ENCODE results near the gene LNX1. TPM values are rescaled to one million over a fixed set of nuclear protein-coding genes. Genes with fewer than 3 reads are reported as not detected.

Gene LNX1
- total RNA-seq, 1 donor from 2014 or later, result 7.0 TPM

DNA sequence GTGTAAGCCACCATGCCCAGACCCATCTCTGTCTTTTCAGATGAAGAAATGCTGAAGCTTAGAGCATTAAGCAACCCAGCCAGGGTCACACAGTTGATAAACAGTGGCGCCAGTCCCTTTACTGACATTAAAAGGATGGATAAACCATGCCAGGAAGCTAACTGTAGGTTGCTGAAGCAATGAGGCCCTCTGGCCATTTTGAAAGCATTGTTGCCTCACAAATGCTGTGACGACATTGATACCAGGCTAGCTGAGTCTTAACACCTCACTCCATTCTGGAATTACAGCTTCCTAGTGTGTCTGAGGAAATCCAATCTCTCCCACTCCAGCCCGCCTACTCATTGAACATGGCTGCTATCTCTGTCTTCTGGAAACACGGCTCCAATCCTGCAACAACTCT, 89.7 kb downstream of the LNX1 start:
- no peak for DNase-seq (ENCODE audit: low spot score)
- no peak for ATAC-seq

DNA sequence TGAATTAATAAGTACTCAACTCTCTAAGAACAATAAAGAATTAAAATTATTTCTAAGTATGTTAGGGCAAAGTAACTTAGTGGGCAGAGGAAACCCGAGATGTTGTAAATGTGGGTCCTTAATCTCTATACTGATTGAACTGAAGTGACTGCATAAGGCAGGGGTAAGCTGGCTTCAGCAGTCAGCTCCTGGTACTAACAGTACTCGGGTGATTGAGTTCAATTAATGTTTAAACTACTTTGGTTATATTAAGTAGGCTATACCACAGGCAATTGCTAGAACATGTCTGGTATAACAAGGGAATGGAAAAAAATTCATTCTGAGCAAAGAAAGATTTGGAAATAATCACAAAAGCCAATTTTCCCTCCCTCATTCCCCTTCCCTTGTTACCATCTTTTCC, 90.7 kb downstream of the LNX1 start:
- peak; percentile 59 for ATAC-seq
- DNase-seq (ENCODE audit: low spot score), result no peak

DNA sequence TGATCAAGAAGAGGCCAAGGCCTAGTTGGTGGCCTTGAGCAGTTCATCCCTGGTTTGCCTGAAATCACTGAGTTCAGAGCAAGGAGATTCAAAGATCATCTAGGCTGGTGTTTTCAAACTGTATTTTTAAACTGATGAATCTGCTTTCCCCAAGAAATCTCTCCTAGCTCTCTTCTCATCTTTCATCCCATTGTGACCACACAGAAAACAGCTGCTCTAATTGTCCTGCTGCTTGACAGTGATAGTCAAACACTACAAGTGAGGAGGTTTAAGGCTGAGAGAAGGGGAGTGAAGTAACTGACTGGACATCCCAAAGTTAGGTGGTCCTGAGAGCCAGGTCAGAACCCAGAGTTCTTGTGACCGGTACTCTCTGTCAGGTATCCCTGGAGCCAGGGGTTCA, 91.5 kb downstream of the LNX1 start:
- ATAC-seq, result no peak
- no peak for DNase-seq (ENCODE audit: low spot score)

DNA sequence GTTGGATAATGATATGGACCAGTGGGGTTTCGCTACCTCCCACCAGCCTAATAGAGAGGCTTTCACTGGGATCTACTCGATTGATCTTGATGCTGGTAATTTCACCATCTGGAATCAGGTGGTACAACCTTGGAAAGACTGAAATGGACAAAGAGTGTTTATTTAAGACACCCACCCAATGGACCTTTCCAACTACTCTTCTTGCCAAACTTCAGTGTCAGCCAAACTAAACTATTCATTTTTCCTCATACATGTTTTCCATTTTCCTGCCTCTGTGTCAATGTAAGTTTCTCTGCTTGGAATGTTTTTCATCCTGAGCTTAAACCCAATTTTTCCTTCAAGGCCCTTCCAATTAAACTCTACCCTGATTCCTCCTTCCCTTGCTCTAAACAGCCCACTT, 92.6 kb downstream of the LNX1 start:
- no peak for DNase-seq (ENCODE audit: low spot score)
- ATAC-seq, result no peak

DNA sequence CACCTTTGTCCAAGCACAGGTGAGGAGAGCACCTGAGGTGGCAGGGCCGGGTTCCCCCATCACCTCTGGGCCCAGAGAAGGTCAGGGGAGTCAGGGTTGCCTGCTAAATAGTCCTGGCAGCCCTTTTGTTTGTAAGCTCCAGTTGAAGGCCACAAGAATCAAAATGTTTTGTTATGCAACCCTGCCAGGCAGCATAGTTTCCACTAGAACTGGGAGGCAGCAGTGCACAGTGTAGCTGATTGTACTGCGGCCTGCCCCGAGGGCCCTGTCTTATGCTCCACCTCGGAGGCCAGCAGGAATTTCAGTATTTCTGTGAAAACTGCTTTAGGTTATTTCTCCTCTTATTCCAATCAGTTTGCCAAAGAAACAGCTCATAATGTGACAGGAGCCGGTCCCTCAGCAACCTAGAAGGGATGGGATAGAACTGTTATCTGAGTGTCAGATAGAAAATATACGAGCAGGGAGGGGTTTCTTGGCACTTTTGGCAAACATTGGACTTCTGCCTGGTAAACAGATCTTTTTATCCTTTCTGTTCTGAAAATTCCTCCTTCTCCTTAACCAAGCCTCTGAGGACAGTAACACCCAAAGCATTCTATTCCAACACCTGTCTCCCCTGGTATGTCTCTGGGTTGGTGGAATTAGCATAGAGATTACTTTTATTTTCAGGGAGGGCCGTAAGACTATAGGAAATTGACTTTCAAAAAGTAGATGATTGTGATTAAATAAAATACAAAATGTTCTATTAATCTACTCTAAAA, 93.6 kb downstream of the LNX1 start:
- ATAC-seq (peak; percentile 93), DNase-seq (ENCODE audit: low spot score) (peak; percentile 51)

DNA sequence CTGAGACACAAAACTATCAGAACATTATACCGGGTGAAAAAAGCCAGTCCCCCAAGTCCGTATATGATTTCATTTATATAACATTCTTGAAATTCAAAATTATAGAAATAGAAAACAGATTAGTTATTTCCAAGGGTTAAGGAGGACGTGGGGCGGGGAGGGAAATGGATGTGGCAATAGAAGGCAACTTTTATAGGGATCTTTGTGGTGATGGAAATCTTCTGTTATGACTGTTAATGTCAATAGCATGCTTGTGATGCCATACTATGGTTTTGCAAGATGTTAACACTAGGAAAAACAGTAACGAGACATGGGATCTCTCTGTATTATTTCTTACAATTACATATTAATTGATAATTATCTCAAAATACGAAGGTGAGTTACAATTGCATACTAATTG, 96.4 kb downstream of the LNX1 start:
- ATAC-seq (no peak), DNase-seq (ENCODE audit: low spot score) (no peak)

DNA sequence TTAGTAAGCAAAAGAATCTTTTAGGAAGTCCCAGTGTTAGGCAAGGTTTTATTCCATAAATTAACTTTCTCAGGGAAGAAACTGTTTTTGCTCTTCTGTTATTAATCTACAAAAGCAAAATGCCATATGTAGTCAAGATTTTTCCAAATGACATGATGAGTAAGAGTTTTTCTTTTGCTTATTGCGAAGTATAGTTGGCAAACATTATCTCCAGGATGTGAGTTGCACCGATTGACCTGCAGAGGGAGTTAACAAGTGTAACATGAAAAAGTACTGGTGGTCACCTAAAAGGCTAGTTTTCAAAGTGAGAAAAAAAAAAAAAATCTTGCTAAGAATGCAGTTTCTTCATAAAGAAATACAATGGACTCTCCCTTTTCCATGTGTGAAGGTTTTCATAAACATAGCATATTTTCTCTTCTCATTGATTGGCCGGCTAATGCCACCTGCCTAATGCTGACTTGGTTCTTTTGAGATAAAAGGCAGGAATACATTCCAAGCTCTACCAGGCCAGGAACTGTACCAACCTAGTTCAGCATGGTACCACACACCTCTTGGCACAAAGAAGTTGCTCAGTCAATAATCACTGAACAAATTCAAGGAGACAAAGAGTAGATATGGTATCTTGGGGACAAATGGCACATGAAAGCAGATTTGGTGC, 100.2 kb downstream of the LNX1 start:
- no peak for DNase-seq (ENCODE audit: low spot score)
- ATAC-seq, result peak; percentile 93

DNA sequence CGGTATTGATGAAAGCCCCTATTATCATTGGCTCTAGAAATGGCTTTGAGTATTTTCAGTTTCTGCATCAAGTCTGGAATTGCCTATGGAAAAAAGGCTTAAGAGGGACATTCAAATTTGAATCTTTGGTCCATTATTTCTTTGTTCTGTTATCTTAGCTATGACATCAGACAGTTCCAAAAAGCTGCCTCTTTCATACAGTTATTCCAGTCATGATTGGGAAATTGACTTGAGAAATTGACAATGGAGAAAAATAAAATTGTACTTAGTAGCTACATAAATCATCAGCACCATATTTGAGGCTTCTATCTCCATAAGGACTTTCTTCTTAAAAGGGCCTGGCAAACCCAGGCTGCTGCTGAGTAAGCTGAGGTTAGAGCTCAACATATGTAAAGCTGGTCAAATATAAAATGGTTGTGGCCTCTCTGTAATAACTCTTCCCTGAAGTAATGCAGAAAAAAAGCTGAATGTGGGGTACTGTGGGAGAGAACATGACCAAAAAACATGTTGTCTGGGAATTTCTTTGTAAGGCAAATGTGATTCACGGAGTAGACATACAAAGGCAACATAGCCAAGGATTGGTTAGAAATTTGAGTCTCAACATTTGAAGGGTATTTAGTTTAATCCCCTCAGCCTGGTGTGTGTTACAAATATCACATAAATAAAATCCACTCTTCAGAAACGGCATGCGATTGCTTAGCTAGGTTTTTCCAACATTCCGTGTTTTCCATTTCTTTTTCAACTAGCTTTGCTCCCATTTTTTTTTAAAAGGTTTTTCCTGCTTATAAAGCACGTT, 100.9 kb downstream of the LNX1 start:
- ATAC-seq (no peak), DNase-seq (ENCODE audit: low spot score) (no peak)

DNA sequence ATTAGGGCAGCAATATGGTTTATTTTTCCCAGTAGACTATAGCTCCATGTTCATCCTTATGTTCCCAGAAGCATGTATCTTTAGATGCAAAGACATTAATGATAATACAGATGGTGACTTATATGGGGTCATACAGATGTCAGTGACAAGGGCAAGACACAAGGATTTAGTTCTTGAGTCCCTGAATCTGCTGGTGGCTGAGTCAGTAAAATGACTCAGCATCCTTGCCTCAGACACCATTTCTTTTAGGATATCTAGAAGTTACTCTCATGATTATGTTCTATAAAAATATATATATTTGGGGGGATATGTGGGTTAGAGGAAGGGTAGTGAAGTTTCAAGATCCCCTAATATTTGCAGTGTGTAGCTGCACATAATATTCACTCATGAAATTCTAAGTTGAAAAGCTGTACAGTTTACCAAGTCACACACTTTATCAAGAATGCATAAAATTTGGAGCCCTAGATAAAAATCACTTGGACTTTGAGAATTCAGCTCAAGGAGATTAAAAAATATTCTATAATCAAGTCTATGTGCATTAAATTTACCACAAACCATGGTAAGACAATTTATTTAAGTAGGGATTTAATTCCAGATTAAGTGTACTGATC, 101.9 kb downstream of the LNX1 start:
- DNase-seq (ENCODE audit: low spot score), result no peak
- ATAC-seq, result no peak

DNA sequence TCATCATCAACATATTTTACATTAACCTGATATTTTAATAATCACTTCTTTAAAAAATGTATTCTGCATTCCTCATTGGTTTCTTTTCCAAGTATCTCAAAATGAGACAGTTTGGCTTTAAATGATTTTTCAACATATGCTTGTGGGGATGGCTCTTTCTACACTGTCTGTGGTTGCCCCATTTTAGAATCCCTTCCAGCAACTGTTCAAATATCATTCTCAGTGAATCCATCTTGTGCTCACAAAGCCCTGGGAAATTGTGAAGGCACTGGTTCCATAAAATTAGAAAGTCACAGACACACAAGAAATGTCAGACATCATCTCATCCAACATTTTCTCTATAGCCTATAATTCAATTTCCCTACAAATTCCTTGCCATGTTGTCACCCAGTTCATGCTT, 103.5 kb downstream of the LNX1 start:
- no peak for DNase-seq (ENCODE audit: low spot score)
- no peak for ATAC-seq

DNA sequence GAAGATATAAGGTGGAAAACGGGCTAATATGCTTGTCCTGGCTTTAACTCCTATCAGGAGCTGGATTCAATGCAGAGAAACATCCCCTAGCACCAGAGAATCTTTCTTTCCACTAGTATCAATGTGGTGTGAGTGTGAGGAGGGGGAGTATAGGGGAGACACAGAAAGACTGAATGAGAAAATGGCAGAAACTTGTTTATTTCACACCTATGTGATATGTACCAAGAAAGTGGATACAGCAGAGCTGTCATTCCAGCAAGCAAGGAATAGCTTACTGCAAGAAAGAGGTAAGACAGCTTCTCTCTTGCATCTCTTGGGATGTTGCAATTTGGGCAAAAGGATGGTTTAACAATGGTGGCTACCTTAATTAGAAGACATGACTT, 105.6 kb downstream of the LNX1 start:
- DNase-seq (ENCODE audit: low spot score) (no peak), ATAC-seq (no peak)

DNA sequence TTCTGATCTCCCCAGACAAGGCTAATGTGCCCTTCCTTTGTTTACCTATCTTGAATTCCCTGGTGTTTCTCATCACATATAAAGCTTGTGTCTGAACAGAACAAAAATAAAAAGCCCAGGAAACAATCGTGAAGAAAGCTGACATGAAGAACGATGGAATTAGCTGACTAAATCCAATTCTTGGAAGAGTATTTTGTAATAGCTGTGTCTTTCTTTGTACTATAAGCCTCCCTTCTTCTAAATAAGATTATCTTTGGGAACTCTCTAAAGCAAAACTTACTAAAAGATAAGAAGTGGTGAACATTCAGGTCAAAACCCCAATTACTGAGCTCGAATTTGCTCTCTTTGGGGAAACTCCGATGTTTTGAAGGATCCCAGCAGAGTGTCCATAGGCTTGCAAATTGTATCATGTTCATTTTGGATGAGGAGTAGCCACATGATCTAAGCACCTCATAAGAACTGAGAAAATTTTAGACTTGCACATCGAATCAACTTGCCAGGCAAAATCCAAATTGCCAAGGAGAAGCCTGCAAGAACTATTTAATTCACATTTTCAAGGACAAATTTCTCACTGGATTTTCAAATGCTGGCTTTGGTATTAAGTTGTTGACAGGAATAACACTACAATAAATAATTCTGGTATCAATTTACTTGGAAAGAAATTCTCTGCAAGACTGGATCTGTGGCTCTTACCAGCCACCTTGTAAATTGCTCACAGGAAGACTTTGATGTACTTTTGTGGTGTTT, 106.2 kb downstream of the LNX1 start:
- no peak for DNase-seq (ENCODE audit: low spot score)
- no peak for ATAC-seq

DNA sequence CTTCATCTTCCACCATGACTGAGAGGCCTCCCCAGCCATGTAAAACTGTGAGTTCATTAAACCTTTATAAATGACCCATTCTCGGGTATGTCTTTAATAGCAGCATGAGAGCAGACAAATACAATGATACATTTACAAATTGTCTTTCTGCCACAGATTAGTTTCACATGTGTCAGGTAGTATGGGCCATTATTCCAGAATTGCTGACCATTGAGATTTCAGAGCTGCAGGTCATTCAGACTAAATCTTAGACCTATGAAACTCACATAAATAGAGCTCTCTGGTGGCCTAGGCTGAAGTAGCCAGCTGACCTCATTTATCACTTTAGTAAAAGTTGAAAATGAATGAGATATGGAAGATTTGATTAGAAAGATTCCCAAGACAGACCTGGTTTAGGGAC, 108.0 kb downstream of the LNX1 start:
- ATAC-seq, result no peak

DNA sequence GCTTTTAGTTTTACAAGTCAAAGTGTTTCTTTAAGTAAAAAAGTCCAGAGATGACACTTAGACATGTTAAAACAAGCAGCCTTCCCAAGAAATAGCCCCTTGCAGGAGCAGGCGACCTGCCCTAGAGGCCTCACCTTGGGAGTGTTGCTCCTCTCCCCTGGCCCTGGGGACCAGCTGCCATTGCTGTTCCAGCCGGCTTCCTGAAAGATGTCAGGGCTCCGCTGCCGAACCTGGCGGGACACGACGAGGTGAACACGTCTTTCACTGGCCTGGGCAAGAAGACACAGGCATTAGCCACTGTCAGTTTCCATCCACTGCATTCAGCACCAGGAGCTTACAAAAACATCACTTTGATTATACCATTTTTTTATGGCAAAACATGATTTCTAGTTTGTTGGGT, 109.7 kb downstream of the LNX1 start:
- DNase-seq (ENCODE audit: low spot score) (no peak), ATAC-seq (no peak)

More for the DNA sequence above, 108.0 kb downstream of the LNX1 start:
- no peak for DNase-seq (ENCODE audit: low spot score)

DNA sequence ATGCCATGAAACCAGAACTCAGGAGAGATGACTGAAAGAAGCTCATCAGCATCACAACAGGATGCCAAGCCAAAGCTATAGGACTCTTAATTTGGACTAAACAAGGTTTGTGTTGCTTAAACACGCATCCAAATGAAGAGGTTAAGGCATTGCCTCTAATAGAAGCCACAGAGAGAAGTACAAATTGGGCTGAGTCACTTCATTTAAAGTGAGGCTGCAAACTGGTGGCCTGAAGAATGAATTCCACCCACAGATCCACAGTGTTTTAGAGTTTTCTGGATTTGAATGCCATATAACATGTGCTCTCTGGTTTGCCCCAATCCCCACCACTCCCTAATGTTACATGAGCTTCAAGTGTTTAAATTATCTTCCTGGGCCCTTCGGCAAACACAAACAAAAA, 110.4 kb downstream of the LNX1 start:
- DNase-seq (ENCODE audit: low spot score) (no peak), ATAC-seq (no peak)

DNA sequence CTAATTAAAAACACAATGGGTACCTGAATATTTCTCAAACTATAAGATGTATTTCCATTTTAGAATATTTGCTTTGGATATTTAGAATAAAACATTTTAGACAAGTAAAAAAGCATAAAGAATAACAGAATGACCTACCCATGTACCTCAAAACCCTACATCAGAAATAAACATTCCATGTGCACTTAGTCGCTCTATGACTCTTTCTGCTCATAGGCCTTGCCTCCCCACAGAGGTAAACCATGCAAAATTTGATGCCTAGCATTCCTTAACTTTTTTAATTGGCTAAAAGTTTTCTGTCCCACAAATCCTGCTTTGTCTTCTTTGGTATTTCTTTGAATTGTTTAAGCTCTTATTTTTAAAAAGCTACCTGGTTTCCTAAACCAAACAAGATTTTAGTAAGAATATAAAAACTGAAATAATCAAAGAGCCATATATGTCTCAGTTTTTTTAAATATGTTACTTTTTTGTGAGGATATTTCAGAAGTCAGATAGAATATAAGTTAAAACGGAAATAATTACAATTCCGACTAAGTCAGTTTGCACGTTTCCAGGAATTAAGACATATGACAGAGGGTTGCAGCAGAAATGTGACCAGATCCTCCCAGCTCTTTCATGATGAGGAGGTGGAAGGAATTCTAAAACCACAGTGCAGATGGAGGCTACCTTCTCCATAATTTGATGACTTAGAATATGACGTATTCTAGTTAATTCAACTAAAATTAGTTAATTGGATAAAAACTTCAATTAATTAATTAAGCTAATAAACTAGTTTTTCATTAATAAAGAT, 111.4 kb downstream of the LNX1 start:
- DNase-seq (ENCODE audit: low spot score), result no peak

DNA sequence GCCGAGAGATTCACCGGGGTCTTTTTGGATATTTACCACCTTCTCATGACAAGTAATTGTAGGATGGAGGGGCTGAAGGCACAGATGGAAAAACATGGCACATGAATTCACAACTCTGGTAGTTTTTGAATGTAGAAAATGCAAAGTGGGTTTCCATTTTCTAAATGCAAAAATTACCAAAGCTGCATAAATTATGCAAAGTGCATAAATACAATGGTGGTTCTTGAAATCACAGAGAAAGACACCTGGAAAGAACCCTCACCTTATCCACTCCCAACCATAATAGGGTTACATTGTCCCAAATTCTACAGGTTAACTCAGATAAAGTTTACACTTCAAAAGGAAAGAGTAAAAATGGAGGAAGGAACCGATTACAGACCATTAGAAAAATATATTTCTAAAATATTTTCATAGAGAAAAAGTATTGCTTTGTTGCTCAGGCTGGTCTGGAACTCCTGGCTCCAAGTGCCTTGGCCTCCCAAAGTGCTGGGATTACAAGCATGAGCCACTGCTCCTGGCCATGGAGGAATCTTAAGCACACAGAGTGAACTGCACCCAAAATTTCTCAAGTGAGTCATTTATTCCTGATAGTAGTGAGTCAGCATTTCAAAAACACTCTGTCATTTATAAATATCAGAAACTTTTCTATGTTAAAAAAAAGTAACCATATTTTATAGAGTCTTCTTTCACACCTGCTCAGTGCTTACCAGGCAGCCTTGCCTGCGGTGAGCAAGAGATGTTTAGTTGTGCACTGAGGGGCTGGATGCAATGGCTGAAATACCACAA, 112.4 kb downstream of the LNX1 start:
- ATAC-seq, result no peak
- no peak for DNase-seq (ENCODE audit: low spot score)

More for the DNA sequence above, 111.4 kb downstream of the LNX1 start:
- ATAC-seq, result no peak

DNA sequence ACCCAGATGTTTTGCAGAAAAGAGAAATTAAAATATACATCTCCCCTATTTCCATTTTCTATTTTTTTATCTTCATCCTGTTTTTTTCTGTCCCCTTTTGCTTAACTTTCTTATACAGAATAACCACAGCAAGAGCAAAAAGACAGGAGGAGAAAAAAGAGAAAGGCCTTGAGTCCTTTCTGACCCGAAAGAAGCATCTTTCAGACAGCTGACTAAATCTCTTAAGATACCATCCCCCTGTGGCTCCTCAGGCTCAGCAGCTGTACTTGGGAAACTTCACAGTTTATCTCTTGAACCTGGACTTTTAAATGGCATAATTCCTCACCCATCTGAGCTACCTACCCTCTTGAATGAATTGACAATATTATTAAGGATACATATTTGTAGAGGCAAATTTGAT, 113.7 kb downstream of the LNX1 start:
- DNase-seq (ENCODE audit: low spot score) (no peak), ATAC-seq (no peak)

DNA sequence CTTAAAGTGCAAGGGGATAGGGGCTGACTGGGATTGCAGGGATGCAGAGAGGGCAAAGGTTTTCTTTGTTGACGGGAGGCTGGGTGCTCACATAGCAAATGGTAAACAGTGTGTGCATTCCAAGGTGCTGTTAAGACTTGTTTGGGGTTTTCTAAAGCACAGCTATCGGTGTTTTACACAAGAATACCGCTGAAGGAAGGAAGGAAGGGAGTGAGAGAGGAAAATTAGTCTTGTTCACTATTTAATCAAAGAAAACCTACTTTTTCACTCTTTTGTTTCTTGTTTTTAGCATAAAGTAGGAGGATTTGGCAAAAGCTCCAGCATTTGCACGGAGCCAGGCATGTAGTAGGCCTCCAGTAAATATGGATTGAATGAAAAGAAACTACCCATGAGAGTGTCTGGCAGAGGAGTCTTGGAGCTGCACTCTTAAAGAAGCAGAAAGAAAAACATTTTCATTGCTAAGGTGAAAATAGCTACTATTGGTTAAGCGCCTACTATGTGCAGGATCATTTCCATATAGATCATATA, 114.2 kb downstream of the LNX1 start:
- no peak for DNase-seq (ENCODE audit: low spot score)
- ATAC-seq, result no peak

All from left lobe of liver (tissue), 2 donors.